Stimulated activated naive CD8-positive, alpha-beta T cell treated with anti-CD3 and anti-CD28 coated beads, Interleukin-15, amount 100 ng/mL, for 72 hours (primary cell): ENCODE measurements around the gene ZNF101.
"Not testable (repeated sequence)": the region's sequence is repeated elsewhere in the genome, so short reads cannot be mapped to it uniquely, and the experiment has no call there.

Experiments used
- ATAC-seq: fragments of 150-1000 bp; cut with Tn5 transposase; 2 replicates; pipeline ENCODE4 v1.10.0; 2021; ENCODE audit warnings: mild to moderate bottlenecking, moderate library complexity
- DNase-seq, 2 donors: peaks; one replicate each; pipeline ENCODE4 v3.0.0; 2021 to 2022
- H3K27ac Mint-ChIP-seq, 2 donors: one replicate each; pipeline ENCODE4 v1.8.0; 2022; ENCODE audit warnings: mild to moderate bottlenecking in 2 of 2, mixed read lengths in 2 of 2, moderate library complexity in 2 of 2
- H3K27me3 Mint-ChIP-seq: one replicate; pipeline ENCODE4 v1.8.0; 2022; ENCODE audit warnings: mixed read lengths
- H3K4me1 Mint-ChIP-seq: one replicate; pipeline ENCODE4 v1.8.0; 2022; ENCODE audit warnings: mild to moderate bottlenecking, mixed read lengths
- H3K4me3 Mint-ChIP-seq, 2 donors: one replicate each; pipeline ENCODE4 v1.8.0; 2022; ENCODE audit warnings: mild to moderate bottlenecking in 2 of 2, mixed read lengths in 2 of 2, moderate library complexity in 1 of 2
- H3K9me3 Mint-ChIP-seq, 2 donors: one replicate each; pipeline ENCODE4 v1.8.0; 2022; ENCODE audit warnings: mixed read lengths in 2 of 2

ZNF101 gene

GRCh38 chr19:19665420-19665948, 3.2 kb upstream of the ZNF101 start:
- not testable (repeated sequence) for H3K27me3 Mint-ChIP-seq, ATAC-seq, DNase-seq, H3K9me3 Mint-ChIP-seq
- Mint-ChIP-seq H3K4me3 (peak overlapping the region in 1 of 2 donors; percentile 39), H3K27ac (peak overlapping the region in 1 of 2 donors; percentile 71), H3K4me1 (peaks cover 49% of the 10 kb centered on the region)

- peaks cover 29% of the 10 kb centered on the region for H3K4me1 Mint-ChIP-seq
- ATAC-seq, result no peak
- DNase-seq, result no peak
Observed at GRCh38 chr19:19670070-19670551, 1.5 kb downstream of the ZNF101 start.

GRCh38 chr19:19672816-19673215, 4.2 kb downstream of the ZNF101 start:
- no peak for DNase-seq
- Mint-ChIP-seq H3K27ac (peak overlapping the region in 1 of 2 donors; percentile 27), H3K4me3 (peak overlapping the region in 1 of 2 donors; percentile 18), H3K4me1 (peaks cover 25% of the 10 kb centered on the region), H3K9me3 (peaks cover 21 to 23% of the 10 kb centered on the region in 2 donors), H3K27me3 (no peaks in the 10 kb centered on the region)
- no peak for ATAC-seq

More at GRCh38 chr19:19670070-19670551, 1.5 kb downstream of the ZNF101 start:
- Mint-ChIP-seq H3K9me3 (peaks cover 0 to under 1% of the 10 kb centered on the region in 2 donors), H3K4me3 (peak overlapping the region; percentile 95 to 97), H3K27ac (peak overlapping the region; percentile 97 to 100), H3K27me3 (no peaks in the 10 kb centered on the region)

GRCh38 chr19:19674315-19674714, 5.7 kb downstream of the ZNF101 start:
- no peak overlapping the region for H3K4me3 Mint-ChIP-seq
- H3K27ac Mint-ChIP-seq, result peak overlapping the region in 1 of 2 donors; percentile 93
- ATAC-seq (no peak), DNase-seq (no peak)
- peaks cover 30 to 36% of the 10 kb centered on the region in 2 donors for H3K9me3 Mint-ChIP-seq
- no peaks in the 10 kb centered on the region for H3K27me3 Mint-ChIP-seq
- peaks cover 21% of the 10 kb centered on the region for H3K4me1 Mint-ChIP-seq

- peak overlapping the region in 1 of 2 donors; percentile 64 for H3K27ac Mint-ChIP-seq
Observed at GRCh38 chr19:19677579-19677978, 8.9 kb downstream of the ZNF101 start.

GRCh38 chr19:19679176-19680073, 10.8 kb downstream of the ZNF101 start:
- no peak overlapping the region for H3K27ac Mint-ChIP-seq
- no peaks in the 10 kb centered on the region for H3K27me3 Mint-ChIP-seq
- ATAC-seq (no peak), DNase-seq (no peak)
- peaks cover 42 to 70% of the 10 kb centered on the region in 2 donors for H3K9me3 Mint-ChIP-seq
- H3K4me3 Mint-ChIP-seq, result no peak overlapping the region
- peaks cover 7% of the 10 kb centered on the region for H3K4me1 Mint-ChIP-seq

More at GRCh38 chr19:19677579-19677978, 8.9 kb downstream of the ZNF101 start:
- ATAC-seq, result no peak
- Mint-ChIP-seq H3K27me3 (no peaks in the 10 kb centered on the region), H3K4me3 (peak overlapping the region in 1 of 2 donors; percentile 22), H3K4me1 (peaks cover 7% of the 10 kb centered on the region), H3K9me3 (peaks cover 37 to 52% of the 10 kb centered on the region in 2 donors)
- no peak for DNase-seq

- peak; percentile 23 for ATAC-seq
- H3K27ac Mint-ChIP-seq, H3K4me3 Mint-ChIP-seq, H3K4me1 Mint-ChIP-seq, H3K27me3 Mint-ChIP-seq, DNase-seq: not testable (repeated sequence)
- H3K9me3 Mint-ChIP-seq, result peaks cover 15 to 38% of the 10 kb centered on the region in 2 donors
Observed at GRCh38 chr19:19686119-19686518, 17.5 kb downstream of the ZNF101 start.

GRCh38 chr19:19686580-19686979, 17.9 kb downstream of the ZNF101 start:
- peaks cover 15 to 33% of the 10 kb centered on the region in 2 donors for H3K9me3 Mint-ChIP-seq
- ATAC-seq (peak; percentile 28), DNase-seq (no peak)
- H3K27me3 Mint-ChIP-seq, result no peaks in the 10 kb centered on the region
- peak overlapping the region in 1 of 2 donors; percentile 23 for H3K27ac Mint-ChIP-seq
- H3K4me3 Mint-ChIP-seq, result no peak overlapping the region
- no peaks in the 10 kb centered on the region for H3K4me1 Mint-ChIP-seq

GRCh38 chr19:19687090-19687489, 18.5 kb downstream of the ZNF101 start:
- ATAC-seq (peak; percentile 45), DNase-seq (no peak)
- H3K4me1 Mint-ChIP-seq, result no peaks in the 10 kb centered on the region
- peaks cover 15 to 33% of the 10 kb centered on the region in 2 donors for H3K9me3 Mint-ChIP-seq
- no peaks in the 10 kb centered on the region for H3K27me3 Mint-ChIP-seq
- H3K4me3 Mint-ChIP-seq, result no peak overlapping the region
- H3K27ac Mint-ChIP-seq, result no peak overlapping the region

GRCh38 chr19:19689023-19689422, 20.4 kb downstream of the ZNF101 start:
- ATAC-seq, result peak; percentile 54
- not testable (repeated sequence) for H3K4me3 Mint-ChIP-seq

GRCh38 chr19:19691683-19692082, 23.0 kb downstream of the ZNF101 start:
- no peak overlapping the region for H3K27ac Mint-ChIP-seq
- H3K4me1 Mint-ChIP-seq, result no peaks in the 10 kb centered on the region
- DNase-seq (no peak), ATAC-seq (no peak)
- H3K9me3 Mint-ChIP-seq, result peaks cover under 1 to 9% of the 10 kb centered on the region in 2 donors
- H3K27me3 Mint-ChIP-seq, result no peaks in the 10 kb centered on the region
- H3K4me3 Mint-ChIP-seq, result no peak overlapping the region

More at GRCh38 chr19:19689023-19689422, 20.4 kb downstream of the ZNF101 start:
- H3K9me3 Mint-ChIP-seq, result peaks cover 11 to 25% of the 10 kb centered on the region in 2 donors
- H3K4me1 Mint-ChIP-seq, H3K27me3 Mint-ChIP-seq, H3K27ac Mint-ChIP-seq: not testable (repeated sequence)
- DNase-seq, result peak in 1 of 2 donors; percentile 47

- ATAC-seq, result no peak
- Mint-ChIP-seq H3K4me1 (no peaks in the 10 kb centered on the region), H3K27ac (no peak overlapping the region), H3K9me3 (peaks cover 16 to 33% of the 10 kb centered on the region in 2 donors), H3K27me3 (no peaks in the 10 kb centered on the region), H3K4me3 (no peak overlapping the region)
- DNase-seq, result no peak
Observed at GRCh38 chr19:19696386-19696785, 27.7 kb downstream of the ZNF101 start.

GRCh38 chr19:19697589-19697988, 28.9 kb downstream of the ZNF101 start:
- Mint-ChIP-seq H3K4me3 (no peak overlapping the region), H3K4me1 (no peaks in the 10 kb centered on the region), H3K27ac (peak overlapping the region in 1 of 2 donors; percentile 84), H3K9me3 (peaks cover 16 to 40% of the 10 kb centered on the region in 2 donors), H3K27me3 (no peaks in the 10 kb centered on the region)
- no peak for ATAC-seq
- no peak for DNase-seq

GRCh38 chr19:19700493-19700892, 31.9 kb downstream of the ZNF101 start:
- not testable (repeated sequence) for H3K27me3 Mint-ChIP-seq, H3K27ac Mint-ChIP-seq, DNase-seq, H3K4me3 Mint-ChIP-seq, H3K4me1 Mint-ChIP-seq, ATAC-seq
- peaks cover 22 to 57% of the 10 kb centered on the region in 2 donors for H3K9me3 Mint-ChIP-seq

GRCh38 chr19:19704836-19705235, 36.2 kb downstream of the ZNF101 start:
- no peaks in the 10 kb centered on the region for H3K27me3 Mint-ChIP-seq
- no peaks in the 10 kb centered on the region for H3K4me1 Mint-ChIP-seq
- H3K4me3 Mint-ChIP-seq, result no peak overlapping the region
- ATAC-seq, result no peak
- DNase-seq, result no peak
- H3K27ac Mint-ChIP-seq, result no peak overlapping the region
- H3K9me3 Mint-ChIP-seq, result peaks cover 22 to 73% of the 10 kb centered on the region in 2 donors

GRCh38 chr19:19710506-19710905, 41.9 kb downstream of the ZNF101 start:
- H3K4me1 Mint-ChIP-seq, result no peaks in the 10 kb centered on the region
- H3K4me3 Mint-ChIP-seq, result no peak overlapping the region
- H3K27ac Mint-ChIP-seq, result no peak overlapping the region
- no peaks in the 10 kb centered on the region for H3K27me3 Mint-ChIP-seq
- DNase-seq, result no peak
- ATAC-seq, result no peak
- H3K9me3 Mint-ChIP-seq, result peaks cover 29 to 62% of the 10 kb centered on the region in 2 donors
